Heart left ventricle (tissue), 13 donors: ENCODE data around the gene PROSER2.

Experiments used
- CTCF ChIP-seq, 12 donors: fragments of 200-600 bp; sonication (generic) in 4 of 12; IDR thresholded peaks; one replicate each; pipeline versions ENCODE4 v1.5.0 to v1.8.0; 2018 to 2022; ENCODE audit warnings: antibody characterized with exemption in 12 of 12, mild to moderate bottlenecking in 5 of 12
- POLR2A ChIP-seq, 2 donors: fragments of 450-650 bp; IDR thresholded peaks; one replicate each; pipeline ENCODE4 v1.6.1; 2017; ENCODE audit warnings: antibody characterized with exemption in 2 of 2, mild to moderate bottlenecking in 2 of 2, moderate library complexity in 2 of 2
- donor health status: ischemic (EF 13 %, LVEDD 7.1; RV severe dilation, severe dysfunction).
- donor health status: DM: no; HTN: yes; CAD: no.
- donor health status: DM: no; HTN: no; CAD: no.
- donor health status: ischemic (EF 25% LVEDD 6.9; RV normal size, moderate dysfunction).
- donor health status: ischemic (EF 25% LVEDD 5.7; RV mildly dilated, moderate dysfunction).
- donor health status: ischemic (EF 35%, LVEDD 5.7; RV mildly dilated, moderate dysfunction).
- donor health status: nonischemic (EF 11% LVEDD 7.7; RV severe dilation, severe dysfunction).
- donor health status: DM: yes; HTN: yes; CAD: no.
- donor health status: PGD.
- donor health status: ischemic (EF 29% LVEDD 5.4; RV normal size, mild dysfunction).
- donor health status: nonischemic (EF 23%, LVEDD 6.1; RV moderate dilation, normal function).

- TF ChIP-seq CTCF (IDR thresholded peaks at IDR 0.05) = no peak
- TF ChIP-seq POLR2A (IDR thresholded peaks at IDR 0.05) = no peak
These were observed 17.4 kb upstream of the PROSER2 start for GRCh38 chr10:11805792-11806191.
